Activated CD8-positive, alpha-beta memory T cell treated with anti-CD3 and anti-CD28 coated beads, Interleukin-2, amount 50 U/mL, for 4 hours (primary cell): Measurements from ENCODE around the gene MTHFS.

ENCODE experiments used
- DNase-seq: peaks from one replicate; pipeline ENCODE4 v3.0.0-alpha.2; 2020

Gene MTHFS

GRCh38 chr15:79874242-79874641 is 22.6 kb downstream of the MTHFS start:
- no peak for DNase-seq

GRCh38 chr15:79872358-79873017 is 24.3 kb downstream of the MTHFS start:
- no peak for DNase-seq

GRCh38 chr15:79868554-79868953 is 28.3 kb downstream of the MTHFS start:
- no peak for DNase-seq

GRCh38 chr15:79863886-79864285 is 32.9 kb downstream of the MTHFS start:
- no peak for DNase-seq

GRCh38 chr15:79862191-79862590 is 34.6 kb downstream of the MTHFS start:
- no peak for DNase-seq

GRCh38 chr15:79860661-79861060 is 36.2 kb downstream of the MTHFS start:
- no peak for DNase-seq

- no peak for DNase-seq
These were observed 38.3 kb downstream of the MTHFS start for GRCh38 chr15:79858469-79858868.

GRCh38 chr15:79853492-79854328 is 43.1 kb downstream of the MTHFS start:
- DNase-seq, result peak; percentile 65

- no peak for DNase-seq
These were observed 47.0 kb downstream of the MTHFS start for GRCh38 chr15:79849789-79850188.

- no peak for DNase-seq
These were observed 50.3 kb downstream of the MTHFS start for GRCh38 chr15:79846539-79846938.

GRCh38 chr15:79844221-79844620 is 52.6 kb downstream of the MTHFS start:
- DNase-seq, result no peak

- no peak for DNase-seq
These were observed 59.0 kb downstream of the MTHFS start for GRCh38 chr15:79837846-79838245.

GRCh38 chr15:79834495-79834894 is 62.3 kb downstream of the MTHFS start:
- DNase-seq, result no peak

GRCh38 chr15:79832367-79833120 is 64.3 kb downstream of the MTHFS start:
- no peak for DNase-seq

GRCh38 chr15:79831604-79832003 is 65.2 kb downstream of the MTHFS start:
- DNase-seq, result no peak

- no peak for DNase-seq
These were observed 66.9 kb downstream of the MTHFS start for GRCh38 chr15:79829950-79830349.

GRCh38 chr15:79828447-79828846 is 68.4 kb downstream of the MTHFS start:
- no peak for DNase-seq

GRCh38 chr15:79826800-79827199 is 70.0 kb downstream of the MTHFS start:
- DNase-seq, result no peak

- no peak for DNase-seq
These were observed 72.6 kb downstream of the MTHFS start for GRCh38 chr15:79824136-79824701.

- DNase-seq, result no peak
These were observed 76.0 kb downstream of the MTHFS start for GRCh38 chr15:79820820-79821219.

GRCh38 chr15:79820176-79820575 is 76.6 kb downstream of the MTHFS start:
- no peak for DNase-seq

- no peak for DNase-seq
These were observed 80.2 kb downstream of the MTHFS start for GRCh38 chr15:79816571-79816970.

GRCh38 chr15:79815468-79815867 is 81.3 kb downstream of the MTHFS start:
- DNase-seq, result no peak
